Endothelial cell of umbilical vein (primary cell): ENCODE data around the gene PCDHGB4. TPM values are rescaled to one million over a fixed set of nuclear protein-coding genes. Genes with fewer than 3 reads are reported as not detected.
A peak's percentile ranks its signal among the peaks of the same experiment; 100 is the strongest.
"Not testable (repeated sequence)": the region's sequence is repeated elsewhere in the genome, so short reads cannot be mapped to it uniquely, and the experiment has no call there.

Experiments used
- BruUV-seq: library from RNA; stranded (reverse); fragments of 400-500 nt; replicated peaks from 2 replicates; lab custom pipeline; 2021; lab: Mats Ljungman, UMichigan
- CTCF ChIA-PET: fragments of 300-600, 350-600 bp; sonication (Branson Sonifier 250); formaldehyde crosslinking; loops from one replicate; lab custom pipeline; 2021; ENCODE audit warnings: antibody characterized with exemption, inconsistent platforms; lab: Charles Lee
- POLR2A ChIA-PET: fragments of 300-600, 350-600 bp; sonication (Branson Sonifier 250); formaldehyde crosslinking; loops from one replicate; lab custom pipeline; 2021; ENCODE audit warnings: antibody characterized with exemption, inconsistent platforms; lab: Charles Lee
- DNase-seq: peaks from one replicate; pipeline ENCODE4 v3.0.0-alpha.2; 2011; ENCODE audit warnings: low read depth, low spot score
- FAIRE-seq: peaks from 2 replicates; lab custom pipeline; 2011; peaks lifted over from hg19 to GRCh38; lab: Jason Lieb, UNC
- H2AFZ ChIP-seq: 2 replicates; pipeline ENCODE4 v1.6.0; 2012; ENCODE audit warnings: low read depth, low read length, control low read depth, inconsistent platforms
- H3K27ac ChIP-seq: 2 replicates; pipeline ENCODE4 v1.5.1; 2011; ENCODE audit warnings: low read depth, mild to moderate bottlenecking, control low read depth, low read length, moderate library complexity; ENCODE audit not compliant: insufficient read depth
- H3K27me3 ChIP-seq, 2 experiments: 2 replicates each; pipeline versions ENCODE4 v1.6.0 to v1.6.1; 2011; ENCODE audit warnings: low read length in 2 of 2, mixed read lengths in 1 of 2; ENCODE audit not compliant: control insufficient read depth in 2 of 2, insufficient read depth in 2 of 2
- H3K36me3 ChIP-seq, 2 experiments: 2 replicates in 1 of 2; 3 replicates in 1 of 2; pipeline ENCODE4 v1.5.1; 2011; ENCODE audit warnings: low read length in 2 of 2, mild to moderate bottlenecking in 1 of 2, moderate library complexity in 1 of 2; ENCODE audit not compliant: control insufficient read depth in 2 of 2, insufficient read depth in 2 of 2; ENCODE audit errors: extremely low read depth in 1 of 2
- H3K4me1 ChIP-seq: 3 replicates; pipeline ENCODE4 v1.5.1; 2011; ENCODE audit warnings: mild to moderate bottlenecking, low read length; ENCODE audit not compliant: control insufficient read depth, insufficient read depth; ENCODE audit errors: extremely low read depth
- H3K4me2 ChIP-seq: 2 replicates; pipeline ENCODE4 v1.6.1; 2011; ENCODE audit warnings: low read length, control low read depth, mixed read lengths; ENCODE audit not compliant: insufficient read depth
- H3K4me3 ChIP-seq, 3 experiments: fragments of 200-600 bp in 1 of 3; sonication (generic), shearing (Covaris generic) in 1 of 3; replicated peaks in 1 of 3; 2 replicates each; pipeline ENCODE4 v1.5.1; 2011 to 2016; ENCODE audit warnings: control low read depth in 3 of 3, low read length in 3 of 3, mild to moderate bottlenecking in 2 of 3, inconsistent platforms in 1 of 3, low read depth in 1 of 3, moderate library complexity in 1 of 3; ENCODE audit not compliant: insufficient read depth in 1 of 3
- H3K79me2 ChIP-seq: 2 replicates; pipeline ENCODE4 v1.6.0; 2012; ENCODE audit warnings: low read length, inconsistent platforms; ENCODE audit not compliant: control insufficient read depth, insufficient read depth
- H3K9ac ChIP-seq: replicated peaks from 2 replicates; pipeline ENCODE3; 2011; ENCODE audit warnings: low read length, control low read depth; ENCODE audit not compliant: insufficient read depth; ENCODE audit errors: extremely low read depth
- H3K9me1 ChIP-seq: replicated peaks from 3 replicates; pipeline ENCODE4 v1.6.0; 2011; ENCODE audit warnings: mild to moderate bottlenecking, low read length; ENCODE audit not compliant: control insufficient read depth, insufficient read depth; ENCODE audit errors: extremely low read depth
- H3K9me3 ChIP-seq: replicated peaks from 2 replicates; pipeline ENCODE4 v1.5.1; 2012; ENCODE audit warnings: low read length, inconsistent platforms; ENCODE audit not compliant: control insufficient read depth, insufficient read depth
- H4K20me1 ChIP-seq: replicated peaks from 2 replicates; pipeline ENCODE3; 2011; ENCODE audit warnings: mild to moderate bottlenecking, low read length; ENCODE audit not compliant: control insufficient read depth, insufficient read depth; ENCODE audit errors: extremely low read depth
- CTCF ChIP-seq, 2 donors: IDR thresholded peaks; 1 replicate in 1 of 2; 2 replicates in 1 of 2; pipeline ENCODE4 v1.5.1; 2011; ENCODE audit warnings: low read length in 2 of 2, mild to moderate bottlenecking in 2 of 2, moderate library complexity in 2 of 2, control low read depth in 1 of 2, inconsistent platforms in 1 of 2, low read depth in 1 of 2; ENCODE audit not compliant: insufficient read depth in 1 of 2; ENCODE audit errors: extremely low read depth in 1 of 2
- EZH2 ChIP-seq: IDR thresholded peaks from 2 replicates; pipeline ENCODE4 v1.6.1; 2012; ENCODE audit warnings: borderline replicate concordance, low read depth, mild to moderate bottlenecking, moderate library complexity, low read length, inconsistent platforms; ENCODE audit not compliant: severe bottlenecking
- GATA2 ChIP-seq: IDR thresholded peaks from 2 replicates; pipeline ENCODE4 v1.7.0; 2011; ENCODE audit warnings: low read depth, mild to moderate bottlenecking, moderate library complexity, mixed read lengths, low read length; ENCODE audit not compliant: insufficient read length, insufficient read depth
- MYC ChIP-seq: IDR thresholded peaks from one replicate; pipeline ENCODE4 v1.6.1; 2011; ENCODE audit warnings: mild to moderate bottlenecking, low read depth, low read length
- POLR2A ChIP-seq: IDR thresholded peaks from 2 replicates; pipeline ENCODE4 v1.6.1; 2012; ENCODE audit warnings: low read depth, mild to moderate bottlenecking, control low read depth, low read length
- POLR2AphosphoS5 ChIP-seq: IDR thresholded peaks from 2 replicates; pipeline ENCODE4 v1.6.1; 2012; ENCODE audit warnings: low read depth, mild to moderate bottlenecking, control low read depth, low read length, moderate library complexity; ENCODE audit not compliant: insufficient read depth
- dilution Hi-C: fragments of 300-500 bp; cut with MboI; formaldehyde crosslinking; loops from one replicate; pipeline ENCODE4 v1.15.0; 2019; ENCODE audit warnings: low sequenced_read_pairs; ENCODE audit not compliant: extremely low pct_ligation_motif_present
- intact Hi-C: fragments of 100-400 bp; cut with micrococcal nuclease; formaldehyde crosslinking; loops from one replicate; pipeline ENCODE4 v1.10.0; 2022
- polyA plus RNA-seq, 4 experiments: library from polyadenylated mRNA; depleted of rRNA in 3 of 4; stranded (reverse) in 3 of 4; unstranded in 1 of 4; fragments of >200 nt; gene quantifications; 2 replicates each; pipeline versions ENCODE4 v1.2.1 to v1.2.3, GENCODE V29; 2011 to 2012; ENCODE audit warnings: missing spikeins in 1 of 4
- total RNA-seq: library from RNA; stranded (reverse); gene quantifications from 2 replicates; pipeline ENCODE4 v1.2.3, GENCODE V29; 2021

PCDHGB4 gene
- total and polyA plus RNA-seq, 2 donors (not counting 3 experiments of a cell fraction or from before 2014, with no cell fraction given): 6.5 to 6.9 TPM

GRCh38 chr5:141375444-141376155, 11.9 kb upstream of the PCDHGB4 start:
- H3K9me3 ChIP-seq, H3K9me1 ChIP-seq, DNase-seq, FAIRE-seq, H4K20me1 ChIP-seq, H3K4me1 ChIP-seq, H3K27ac ChIP-seq, H3K4me3 ChIP-seq, POLR2A ChIA-PET, dilution Hi-C loops, intact Hi-C loops, H3K9ac ChIP-seq, H3K79me2 ChIP-seq, H3K4me2 ChIP-seq, H3K36me3 ChIP-seq, BruUV-seq, H2AFZ ChIP-seq: not testable (repeated sequence)
- CTCF ChIA-PET: interaction anchor here (1.4 to 3.2 kb wide), 3 partner anchors 7 to 188 kb away, joined by 4 to 41 read pairs (median 10); partner anchors contain the start of gene PCDHGA7
- peaks cover 30 to 67% of the 10 kb centered on the region in 2 experiments for H3K27me3 ChIP-seq
- peak; percentile 9 for TF ChIP-seq EZH2

GRCh38 chr5:141382469-141383294, 4.8 kb upstream of the PCDHGB4 start, which contains the start of gene PCDHGA7:
Gene PCDHGA7, plus strand, starts transcription at chr5:141382742. Its CDS starts 158 bp downstream, at chr5:141382900.
- H4K20me1 ChIP-seq: no peaks in the 10 kb centered on the region
- intact Hi-C loops: no loop called here
- H3K9me3 ChIP-seq: no peaks in the 10 kb centered on the region
- no peak within 1 kb of the TSS for H3K9ac ChIP-seq
- H3K79me2 ChIP-seq: no peaks in the 10 kb centered on the region
- dilution Hi-C loops: no loop called here
- peak within 1 kb of the TSS in 2 of 3 experiments; percentile 11 to 39 for H3K4me3 ChIP-seq
- peaks cover 29 to 61% of the 10 kb centered on the region in 2 experiments for H3K27me3 ChIP-seq
- CTCF ChIA-PET: interaction anchor here (0.8 to 3.6 kb wide), 12 partner anchors 9 to 185 kb away, joined by 3 to 21 read pairs (median 6); partner anchors contain the start of genes PCDHGA1, PCDHGA11, PCDHGA12 and PCDHGA2
- no peak within 1 kb of the TSS for H3K27ac ChIP-seq
- peak within 1 kb of the TSS; percentile 56 for H2AFZ ChIP-seq
- H3K4me2 ChIP-seq: peak within 1 kb of the TSS; percentile 22
- H3K36me3 ChIP-seq: no peaks in the 10 kb centered on the region
- H3K9me1 ChIP-seq: no peaks in the 10 kb centered on the region
- DNase-seq (peak; percentile 34), FAIRE-seq (peak; percentile 76)
- no peaks in the 10 kb centered on the region for H3K4me1 ChIP-seq
- TF ChIP-seq POLR2A (no peak), GATA2 (no peak), CTCF (IDR thresholded peaks at IDR 0.05; ENCODE audit: extremely low read depth in 1 of 2, insufficient read depth in 1 of 2, low read depth in 1 of 2, low read length in 2 of 2) (peak; percentile 26 to 35), MYC (no peak), EZH2 (peak; percentile 44), POLR2AphosphoS5 (no peak)
- BruUV-seq: no TSS peak
- POLR2A ChIA-PET: no interaction called here
